PFSK-1 (cell line): ENCODE measurements around the gene TCP11L2.

ENCODE experiments used
- FOXP2 ChIP-seq: optimal IDR thresholded peaks from 2 replicates; pipeline ENCODE3; 2011; ENCODE audit warnings: borderline replicate concordance, control low read depth, inconsistent platforms; ENCODE audit not compliant: insufficient read depth; ENCODE audit errors: extremely low read length, extremely low read depth
- POLR2AphosphoS5 ChIP-seq: IDR thresholded peaks from 2 replicates; pipeline ENCODE4 v1.6.1; 2012; ENCODE audit warnings: low read depth, mild to moderate bottlenecking, control low read depth, low read length, moderate library complexity
- SIN3A ChIP-seq: IDR thresholded peaks from 2 replicates; pipeline ENCODE4 v1.6.1; 2012; ENCODE audit warnings: mild to moderate bottlenecking, low read length, moderate library complexity, borderline replicate concordance; ENCODE audit not compliant: insufficient read depth
- TAF1 ChIP-seq: IDR thresholded peaks from 2 replicates; pipeline ENCODE4 v1.6.1; 2012; ENCODE audit warnings: low read length, control low read depth, borderline replicate concordance; ENCODE audit not compliant: insufficient read depth
- TF ChIP-seq, protein P1 (sequence below), 2 experiments: IDR thresholded peaks; 2 replicates each; pipeline versions ENCODE4 v1.6.1 to v1.8.0; 2011 to 2012; ENCODE audit warnings: low read depth in 2 of 2, low read length in 2 of 2, control low read depth in 1 of 2, inconsistent platforms in 1 of 2, mild to moderate bottlenecking in 1 of 2, moderate library complexity in 1 of 2; ENCODE audit not compliant: insufficient read depth in 1 of 2

Gene TCP11L2

DNA sequence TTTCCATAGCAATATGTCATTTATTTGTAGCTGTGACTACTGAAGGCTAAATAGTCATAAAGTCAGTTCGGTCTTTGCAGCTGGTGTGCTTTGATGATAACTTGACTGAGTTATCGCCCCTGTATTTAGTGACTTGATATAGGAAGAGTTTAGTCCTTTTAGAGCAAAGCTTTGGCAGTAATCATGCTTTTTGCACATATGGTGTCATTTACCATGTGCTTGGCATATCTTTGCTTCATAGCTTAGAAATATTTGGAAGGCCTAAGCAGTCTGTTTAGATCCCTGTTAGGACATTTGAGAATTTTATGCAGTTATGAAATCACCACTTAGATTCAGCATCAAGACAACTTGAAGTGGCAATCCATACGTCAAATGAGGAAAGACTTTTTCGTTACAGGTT lies 86.6 kb downstream of the TCP11L2 start:
- TF ChIP-seq POLR2AphosphoS5 (no peak), FOXP2 (no peak), TAF1 (no peak), SIN3A (no peak)
- TF ChIP-seq, protein P1, sequence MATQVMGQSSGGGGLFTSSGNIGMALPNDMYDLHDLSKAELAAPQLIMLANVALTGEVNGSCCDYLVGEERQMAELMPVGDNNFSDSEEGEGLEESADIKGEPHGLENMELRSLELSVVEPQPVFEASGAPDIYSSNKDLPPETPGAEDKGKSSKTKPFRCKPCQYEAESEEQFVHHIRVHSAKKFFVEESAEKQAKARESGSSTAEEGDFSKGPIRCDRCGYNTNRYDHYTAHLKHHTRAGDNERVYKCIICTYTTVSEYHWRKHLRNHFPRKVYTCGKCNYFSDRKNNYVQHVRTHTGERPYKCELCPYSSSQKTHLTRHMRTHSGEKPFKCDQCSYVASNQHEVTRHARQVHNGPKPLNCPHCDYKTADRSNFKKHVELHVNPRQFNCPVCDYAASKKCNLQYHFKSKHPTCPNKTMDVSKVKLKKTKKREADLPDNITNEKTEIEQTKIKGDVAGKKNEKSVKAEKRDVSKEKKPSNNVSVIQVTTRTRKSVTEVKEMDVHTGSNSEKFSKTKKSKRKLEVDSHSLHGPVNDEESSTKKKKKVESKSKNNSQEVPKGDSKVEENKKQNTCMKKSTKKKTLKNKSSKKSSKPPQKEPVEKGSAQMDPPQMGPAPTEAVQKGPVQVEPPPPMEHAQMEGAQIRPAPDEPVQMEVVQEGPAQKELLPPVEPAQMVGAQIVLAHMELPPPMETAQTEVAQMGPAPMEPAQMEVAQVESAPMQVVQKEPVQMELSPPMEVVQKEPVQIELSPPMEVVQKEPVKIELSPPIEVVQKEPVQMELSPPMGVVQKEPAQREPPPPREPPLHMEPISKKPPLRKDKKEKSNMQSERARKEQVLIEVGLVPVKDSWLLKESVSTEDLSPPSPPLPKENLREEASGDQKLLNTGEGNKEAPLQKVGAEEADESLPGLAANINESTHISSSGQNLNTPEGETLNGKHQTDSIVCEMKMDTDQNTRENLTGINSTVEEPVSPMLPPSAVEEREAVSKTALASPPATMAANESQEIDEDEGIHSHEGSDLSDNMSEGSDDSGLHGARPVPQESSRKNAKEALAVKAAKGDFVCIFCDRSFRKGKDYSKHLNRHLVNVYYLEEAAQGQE (IDR thresholded peaks at IDR 0.05; ENCODE audit: insufficient read depth in 1 of 2, low read depth in 2 of 2, low read length in 2 of 2): no peak

DNA sequence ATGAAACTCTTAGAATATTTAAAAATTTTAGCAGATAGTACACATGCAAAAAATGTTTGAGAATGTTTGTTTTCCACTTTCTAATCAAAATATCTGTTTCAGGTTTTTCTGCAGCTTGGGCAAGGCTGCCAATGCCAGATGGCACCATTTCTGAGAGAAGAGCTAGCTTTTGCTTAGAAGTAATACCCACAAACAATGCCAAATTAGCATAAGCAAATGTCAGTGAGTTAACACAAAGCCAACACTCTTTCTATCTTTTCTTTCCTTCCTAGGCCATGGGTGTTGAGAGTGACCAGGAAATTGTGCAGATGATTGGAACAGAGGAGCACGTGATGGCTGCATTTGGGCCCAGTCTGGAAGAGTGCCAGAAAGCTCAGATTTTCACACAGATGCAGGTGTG lies 90.2 kb downstream of the TCP11L2 start:
- TF ChIP-seq TAF1: no peak
- no peak for TF ChIP-seq FOXP2
- TF ChIP-seq, protein P1 (IDR thresholded peaks at IDR 0.05; ENCODE audit: insufficient read depth in 1 of 2, low read depth in 2 of 2, low read length in 2 of 2): no peak
- no peak for TF ChIP-seq SIN3A
- TF ChIP-seq POLR2AphosphoS5: no peak
